AG09309 (cell line): ENCODE measurements around the gene JAKMIP1.

Experiments used
- DNase-seq: peaks from one replicate; pipeline ENCODE4 v3.0.0-alpha.2; 2010; ENCODE audit warnings: low read depth
- H3K4me3 ChIP-seq: 2 replicates; pipeline ENCODE4 v1.5.1; 2011; ENCODE audit warnings: mild to moderate bottlenecking, low read depth, low read length, moderate library complexity; ENCODE audit not compliant: control insufficient read depth
- CTCF ChIP-seq: IDR thresholded peaks from 2 replicates; pipeline ENCODE4 v1.5.1; 2011; ENCODE audit warnings: mild to moderate bottlenecking, low read depth, low read length, inconsistent platforms; ENCODE audit not compliant: insufficient read depth, control insufficient read depth; ENCODE audit errors: missing control alignments

JAKMIP1 gene

GRCh38 chr4:6200922-6201362, 593 bp upstream of the JAKMIP1 start:
- H3K4me3 ChIP-seq, result no peak overlapping the region
- DNase-seq, result no peak
- TF ChIP-seq CTCF, result no peak

- DNase-seq, result no peak
- TF ChIP-seq CTCF, result no peak
- H3K4me3 ChIP-seq, result no peak overlapping the region
Observed at GRCh38 chr4:6199422-6199921, 877 bp downstream of the JAKMIP1 start.

GRCh38 chr4:6198768-6199421, 1.5 kb downstream of the JAKMIP1 start:
- TF ChIP-seq CTCF, result no peak
- H3K4me3 ChIP-seq, result no peak overlapping the region
- no peak for DNase-seq

GRCh38 chr4:6198278-6198677, 2.1 kb downstream of the JAKMIP1 start:
- DNase-seq, result no peak
- H3K4me3 ChIP-seq, result no peak overlapping the region
- no peak for TF ChIP-seq CTCF

- no peak for DNase-seq
Observed at GRCh38 chr4:6197433-6198174, 2.7 kb downstream of the JAKMIP1 start.

GRCh38 chr4:6196871-6197270, 3.5 kb downstream of the JAKMIP1 start:
- TF ChIP-seq CTCF, result no peak
- H3K4me3 ChIP-seq, result no peak overlapping the region
- DNase-seq, result no peak

More at GRCh38 chr4:6197433-6198174, 2.7 kb downstream of the JAKMIP1 start:
- TF ChIP-seq CTCF, result no peak
- no peak overlapping the region for H3K4me3 ChIP-seq
